GM12873 (cell line): ENCODE results near the gene TOP3A.

Source experiments
- TF ChIP-seq, protein P1 (sequence below): IDR thresholded peaks from 2 replicates; pipeline ENCODE4 v1.5.1; 2012; ENCODE audit warnings: low read depth, mild to moderate bottlenecking, moderate library complexity, low read length, control low read depth; ENCODE audit not compliant: insufficient read depth; ENCODE audit errors: missing control alignments

Gene TOP3A

DNA sequence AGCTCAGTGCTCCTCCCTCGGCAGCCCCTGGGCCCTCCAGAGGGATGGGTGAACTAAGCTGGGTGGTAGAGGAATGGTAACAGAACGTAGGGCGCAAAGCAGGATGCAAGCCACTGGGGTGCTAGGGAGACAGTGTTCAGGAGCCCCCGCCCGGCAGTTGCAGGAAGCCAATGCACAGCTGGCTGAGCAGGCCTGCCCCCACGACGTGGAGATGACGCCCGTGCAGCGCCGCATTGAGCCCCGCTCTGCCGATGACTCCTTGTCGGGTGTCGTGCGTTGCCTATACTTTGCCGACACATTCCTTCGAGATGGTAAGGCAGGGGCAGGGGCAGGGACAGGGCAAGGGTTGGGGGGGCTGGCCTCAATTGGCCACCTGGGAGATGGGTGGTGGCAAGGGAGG is 76.5 kb downstream of the TOP3A start:
- TF ChIP-seq, protein P1, sequence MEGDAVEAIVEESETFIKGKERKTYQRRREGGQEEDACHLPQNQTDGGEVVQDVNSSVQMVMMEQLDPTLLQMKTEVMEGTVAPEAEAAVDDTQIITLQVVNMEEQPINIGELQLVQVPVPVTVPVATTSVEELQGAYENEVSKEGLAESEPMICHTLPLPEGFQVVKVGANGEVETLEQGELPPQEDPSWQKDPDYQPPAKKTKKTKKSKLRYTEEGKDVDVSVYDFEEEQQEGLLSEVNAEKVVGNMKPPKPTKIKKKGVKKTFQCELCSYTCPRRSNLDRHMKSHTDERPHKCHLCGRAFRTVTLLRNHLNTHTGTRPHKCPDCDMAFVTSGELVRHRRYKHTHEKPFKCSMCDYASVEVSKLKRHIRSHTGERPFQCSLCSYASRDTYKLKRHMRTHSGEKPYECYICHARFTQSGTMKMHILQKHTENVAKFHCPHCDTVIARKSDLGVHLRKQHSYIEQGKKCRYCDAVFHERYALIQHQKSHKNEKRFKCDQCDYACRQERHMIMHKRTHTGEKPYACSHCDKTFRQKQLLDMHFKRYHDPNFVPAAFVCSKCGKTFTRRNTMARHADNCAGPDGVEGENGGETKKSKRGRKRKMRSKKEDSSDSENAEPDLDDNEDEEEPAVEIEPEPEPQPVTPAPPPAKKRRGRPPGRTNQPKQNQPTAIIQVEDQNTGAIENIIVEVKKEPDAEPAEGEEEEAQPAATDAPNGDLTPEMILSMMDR, result no peak

DNA sequence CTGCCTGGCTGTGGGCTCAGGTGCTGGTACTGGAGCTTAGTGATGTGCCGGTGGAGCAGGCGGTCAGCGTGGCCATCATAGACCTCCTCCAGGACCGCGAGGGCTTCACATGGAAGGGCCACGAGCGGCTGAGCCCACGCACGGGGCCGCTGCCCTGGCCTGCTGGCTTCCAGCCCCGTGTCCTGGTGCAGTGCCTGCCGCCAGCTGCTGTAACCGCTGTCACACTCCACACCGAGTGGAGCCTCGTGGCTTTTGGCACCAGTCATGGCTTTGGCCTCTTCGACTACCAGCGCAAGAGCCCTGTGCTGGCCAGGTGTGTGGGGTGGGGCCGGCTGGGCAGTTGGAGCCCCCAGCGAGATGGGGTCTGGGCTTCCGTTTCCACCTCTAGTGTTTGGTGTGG is 77.3 kb downstream of the TOP3A start:
- TF ChIP-seq, protein P1, result no peak

- TF ChIP-seq, protein P1, result no peak
These were observed 78.3 kb downstream of the TOP3A start for GRCh38 chr17:18236494-18236893.

DNA sequence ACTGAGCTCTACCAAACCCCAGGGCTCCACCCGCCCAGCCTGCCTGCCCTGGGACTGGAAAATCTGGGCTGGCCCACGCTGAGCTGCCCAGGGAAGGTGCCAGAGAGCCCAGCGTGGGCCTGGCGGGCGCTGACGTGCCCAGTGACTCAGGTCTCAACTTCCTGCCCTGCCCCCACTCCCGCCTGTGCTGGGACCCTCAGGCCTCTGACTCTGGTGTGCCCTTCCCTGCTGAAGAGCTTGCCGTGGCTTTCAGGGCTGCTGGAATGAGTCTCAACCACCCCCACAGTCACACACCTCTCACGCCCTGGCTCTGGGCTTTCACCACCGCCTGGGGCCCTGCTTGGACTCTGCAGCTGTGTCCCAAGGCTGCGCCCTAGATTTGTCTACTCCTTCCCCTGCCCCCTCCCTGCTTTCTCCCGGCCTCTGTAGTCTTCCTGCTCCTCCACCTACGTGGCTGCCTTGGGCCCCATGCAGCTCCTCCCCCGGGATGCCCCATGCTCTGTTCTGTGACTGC is 79.0 kb downstream of the TOP3A start:
- TF ChIP-seq, protein P1, result no peak

GRCh38 chr17:18234853-18235380 is 79.9 kb downstream of the TOP3A start:
- TF ChIP-seq, protein P1, result no peak

GRCh38 chr17:18233803-18234518 is 80.8 kb downstream of the TOP3A start:
- TF ChIP-seq, protein P1, result no peak

- TF ChIP-seq, protein P1, result no peak
These were observed 83.6 kb downstream of the TOP3A start for GRCh38 chr17:18231164-18231563.
